Skeletal muscle cell (primary cell): Measurements from ENCODE around the gene CUEDC1.
"Not testable (repeated sequence)": the region's sequence is repeated elsewhere in the genome, so short reads cannot be mapped to it uniquely, and the experiment has no call there.

Source experiments
- DNase-seq: peaks from one replicate; pipeline ENCODE4 v3.0.0-alpha.2; 2010; ENCODE audit warnings: low read depth
- H3K4me3 ChIP-seq: 2 replicates; pipeline ENCODE4 v1.5.1; 2011; ENCODE audit warnings: low read depth, mild to moderate bottlenecking, control low read depth, low read length, moderate library complexity

The CUEDC1 gene

DNA sequence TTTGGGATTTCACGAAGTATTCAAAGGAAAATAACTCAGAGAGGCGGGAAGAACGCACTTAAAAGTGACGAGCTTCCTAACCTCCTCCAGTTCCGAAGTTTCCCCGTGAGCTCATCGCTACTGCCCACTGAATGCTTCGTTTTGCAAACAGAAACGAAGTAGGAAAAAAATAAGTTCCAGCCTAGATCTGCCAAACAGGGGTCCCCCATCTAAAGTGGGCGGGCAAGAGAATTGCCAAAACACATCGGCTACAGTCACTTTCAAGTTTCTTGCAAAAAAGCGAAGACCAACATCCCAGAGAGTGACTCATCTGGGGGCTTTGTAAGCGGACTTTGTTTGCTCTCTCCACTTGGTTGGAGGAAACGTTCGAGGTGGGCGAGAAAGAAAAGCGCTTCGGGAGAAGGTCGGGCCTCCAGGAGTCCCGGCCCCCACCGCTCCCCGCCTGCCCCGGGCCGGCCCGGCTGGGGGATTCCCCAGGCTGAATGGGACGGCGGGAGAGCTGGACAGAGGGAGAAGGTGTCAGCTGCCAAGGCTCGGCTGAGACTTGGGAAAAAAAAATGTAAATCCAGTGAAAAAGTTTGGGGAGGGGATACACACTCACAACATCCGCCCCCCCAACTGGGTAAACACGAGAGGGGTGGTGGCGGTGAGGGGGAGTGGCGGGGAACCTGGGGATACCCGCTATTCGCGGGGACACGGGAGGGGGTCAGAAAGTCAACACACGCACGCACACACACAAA, 31.8 kb upstream of the CUEDC1 start:
- DNase-seq, result no peak
- peak overlapping the region; percentile 77 for H3K4me3 ChIP-seq

DNA sequence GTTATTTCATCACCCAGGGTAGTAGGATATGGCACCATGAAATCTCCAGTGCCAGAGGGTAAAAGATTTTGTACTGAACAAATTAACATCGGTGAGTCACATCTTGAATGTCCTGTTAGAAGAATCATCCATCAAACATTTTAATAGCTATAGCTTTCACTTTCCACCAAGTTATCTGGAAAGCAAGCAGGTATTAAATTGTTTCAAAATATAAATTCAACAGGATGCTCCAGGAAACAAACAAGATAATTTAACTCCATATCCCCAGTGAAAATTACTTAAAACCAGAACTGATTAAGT, 30.4 kb upstream of the CUEDC1 start:
- no peak for DNase-seq
- H3K4me3 ChIP-seq, result peak overlapping the region; percentile 26

DNA sequence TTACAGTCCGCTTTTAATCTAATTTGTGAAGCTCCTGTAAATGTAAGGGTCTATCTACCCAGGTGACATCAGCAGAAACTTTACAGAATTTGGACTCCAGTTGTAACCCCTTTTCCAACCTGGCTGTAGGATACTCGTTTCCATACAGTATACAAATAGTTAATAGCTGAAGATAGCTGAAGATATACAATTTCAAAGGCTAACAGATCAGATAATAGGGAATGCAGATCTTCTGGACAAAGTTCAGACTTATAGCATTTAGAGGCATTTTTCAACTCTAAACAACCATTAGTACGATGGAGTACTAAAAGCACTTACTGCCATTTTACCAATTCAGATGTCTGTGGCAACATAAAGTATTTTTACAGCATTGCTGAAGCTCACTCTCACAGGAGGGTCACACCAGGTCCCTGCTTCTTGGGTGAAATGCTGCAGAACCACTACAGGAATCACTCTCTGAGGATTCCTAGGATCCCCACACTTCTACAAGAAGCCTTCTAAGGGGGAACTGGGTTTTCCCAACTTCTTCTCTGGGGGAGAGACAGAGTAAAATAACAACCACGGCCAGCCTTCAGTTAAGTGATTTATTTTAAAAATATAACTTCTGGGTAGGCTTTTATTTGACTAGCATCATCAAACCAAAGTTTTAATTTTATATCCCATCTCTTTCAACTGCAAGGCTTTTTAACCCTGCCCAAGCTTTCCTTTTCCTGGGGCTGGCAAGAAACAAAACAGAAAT, 29.9 kb upstream of the CUEDC1 start:
- peak overlapping the region; percentile 26 for H3K4me3 ChIP-seq
- DNase-seq, result no peak

DNA sequence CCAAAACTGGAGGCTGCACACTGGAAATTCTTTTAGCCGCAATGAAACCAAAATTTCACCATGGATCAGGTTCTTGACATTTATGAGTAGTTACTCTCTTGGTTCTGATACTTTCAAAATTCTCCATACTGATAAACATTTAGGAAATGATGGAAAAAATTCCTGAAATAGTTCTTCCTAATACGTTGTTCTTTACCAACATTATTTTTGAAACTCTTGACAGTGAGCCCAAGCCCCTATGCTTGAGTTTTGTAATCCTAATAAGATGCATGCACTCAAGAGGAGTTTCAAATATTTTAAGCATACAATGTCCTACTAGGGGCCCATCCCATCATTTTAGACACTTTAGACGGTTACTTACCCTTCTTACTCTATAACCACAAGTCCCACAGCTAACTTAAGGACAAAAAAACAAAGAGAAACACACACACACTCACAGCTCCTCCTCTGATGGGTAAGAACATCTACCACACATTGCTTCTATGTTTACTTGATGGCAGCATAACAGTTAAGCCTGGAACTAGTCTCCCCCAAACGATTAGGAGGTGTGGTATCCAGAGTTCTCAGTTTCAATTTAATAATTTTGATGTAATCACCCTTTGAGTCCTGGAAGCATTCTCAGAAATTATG, 29.2 kb upstream of the CUEDC1 start:
- DNase-seq, result no peak
- no peak overlapping the region for H3K4me3 ChIP-seq

DNA sequence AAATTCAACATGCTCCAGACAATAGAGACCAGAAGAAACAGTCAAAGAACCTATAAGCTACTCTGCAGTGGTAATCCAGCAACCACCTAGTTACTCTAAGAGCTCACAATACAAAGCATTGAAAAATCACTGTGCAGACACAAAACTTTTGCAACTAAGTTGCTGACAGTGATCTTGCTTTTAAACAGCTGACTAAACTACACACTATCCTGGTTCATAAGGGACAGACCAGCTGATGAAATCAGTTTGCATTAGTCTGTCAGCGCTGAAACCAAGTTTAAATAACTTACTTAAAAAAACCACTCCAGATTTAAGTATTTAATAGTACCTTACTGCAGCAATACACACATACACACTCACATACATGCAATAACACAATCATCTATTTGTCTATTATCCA, 28.2 kb upstream of the CUEDC1 start:
- no peak for DNase-seq
- no peak overlapping the region for H3K4me3 ChIP-seq

DNA sequence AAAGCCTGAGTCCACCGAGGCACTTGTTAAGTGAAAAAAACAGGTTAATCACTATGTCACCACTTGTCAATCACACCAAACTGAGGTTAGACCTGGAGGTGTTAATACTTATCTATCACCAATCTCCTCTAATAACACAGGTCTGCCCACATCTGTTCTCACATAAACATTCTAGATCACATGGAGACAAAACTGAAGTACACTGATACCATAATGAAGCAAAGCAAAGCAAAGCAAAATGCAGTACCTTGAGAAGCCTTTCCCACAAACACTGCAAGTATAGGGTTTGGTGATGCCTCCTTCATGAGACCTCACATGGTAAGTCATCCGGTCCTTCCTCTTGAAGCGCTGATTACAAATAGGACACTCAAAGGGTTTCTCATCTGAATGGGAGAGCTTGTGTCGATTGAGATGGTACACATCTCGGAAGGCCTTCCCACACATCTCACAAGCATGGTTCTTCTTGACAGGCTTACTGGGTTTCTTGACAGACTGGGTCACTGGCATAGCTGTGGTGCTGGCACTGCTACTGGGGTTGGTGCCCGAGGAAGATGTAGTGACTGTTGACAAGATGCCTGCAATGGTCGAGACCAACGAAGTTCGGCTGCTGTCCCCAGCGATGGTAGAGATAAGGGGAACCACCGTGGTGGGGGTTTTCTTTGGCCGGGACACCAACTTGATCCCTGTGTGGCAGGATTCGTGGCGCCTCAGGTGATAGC, 27.4 kb upstream of the CUEDC1 start:
- no peak overlapping the region for H3K4me3 ChIP-seq
- DNase-seq, result no peak

DNA sequence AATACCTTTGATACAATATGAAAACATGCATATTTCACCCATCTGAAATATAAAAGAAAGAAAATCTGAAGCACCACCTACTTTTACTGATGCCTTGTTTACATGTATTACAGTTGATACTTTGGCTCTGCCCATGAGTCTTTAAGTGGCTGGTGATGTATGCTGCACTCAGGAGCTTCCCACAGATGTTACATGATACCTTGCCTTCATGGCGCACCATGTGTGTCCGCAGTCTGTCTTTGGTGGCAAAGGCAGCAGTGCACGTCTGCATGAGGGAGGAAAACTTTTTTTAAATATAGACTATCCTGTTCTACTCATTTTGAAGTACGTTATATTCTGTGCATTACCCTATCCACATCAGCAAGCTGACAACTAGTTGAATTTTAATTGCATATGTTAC, 25.3 kb upstream of the CUEDC1 start:
- H3K4me3 ChIP-seq, result no peak overlapping the region
- DNase-seq, result no peak

DNA sequence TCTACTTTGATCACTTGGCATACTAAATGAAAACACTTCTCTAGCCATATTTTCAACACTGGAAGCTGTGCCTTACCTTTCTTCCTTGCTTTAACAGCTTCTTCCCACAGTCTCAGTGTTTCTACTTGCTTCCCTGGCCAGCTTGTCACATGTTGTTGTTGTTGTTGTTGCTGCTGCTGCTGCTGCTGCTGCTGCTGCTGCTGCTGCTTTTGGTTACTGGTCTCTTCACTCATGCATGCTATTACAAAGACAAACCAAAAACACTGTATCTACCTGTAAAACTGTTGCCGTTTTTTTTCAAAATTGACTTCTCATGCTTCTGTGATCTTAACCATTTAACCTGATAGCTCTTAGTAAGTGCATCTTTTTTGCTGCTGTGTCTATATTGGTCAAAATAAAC, 23.9 kb upstream of the CUEDC1 start:
- DNase-seq, result no peak
- H3K4me3 ChIP-seq, result no peak overlapping the region

DNA sequence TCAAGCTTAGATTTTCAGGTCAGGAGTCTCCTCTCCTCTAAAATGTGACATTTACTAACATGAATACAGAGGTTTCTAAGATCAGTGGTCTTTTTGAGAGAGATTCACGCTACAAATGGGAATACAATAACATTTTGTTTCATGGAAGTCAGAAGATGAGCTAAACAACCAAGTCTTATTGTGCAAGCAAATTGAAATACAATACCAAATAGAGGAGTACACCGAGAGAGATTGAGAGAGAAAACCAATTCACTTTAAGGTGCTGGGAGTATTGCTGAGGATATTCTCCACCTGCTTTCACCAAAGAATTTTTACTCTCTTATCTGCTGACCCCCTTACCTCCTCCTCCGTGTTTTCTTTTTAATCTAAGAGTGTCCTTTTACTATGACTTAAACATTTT, 21.4 kb upstream of the CUEDC1 start:
- H3K4me3 ChIP-seq, result no peak overlapping the region
- no peak for DNase-seq

DNA sequence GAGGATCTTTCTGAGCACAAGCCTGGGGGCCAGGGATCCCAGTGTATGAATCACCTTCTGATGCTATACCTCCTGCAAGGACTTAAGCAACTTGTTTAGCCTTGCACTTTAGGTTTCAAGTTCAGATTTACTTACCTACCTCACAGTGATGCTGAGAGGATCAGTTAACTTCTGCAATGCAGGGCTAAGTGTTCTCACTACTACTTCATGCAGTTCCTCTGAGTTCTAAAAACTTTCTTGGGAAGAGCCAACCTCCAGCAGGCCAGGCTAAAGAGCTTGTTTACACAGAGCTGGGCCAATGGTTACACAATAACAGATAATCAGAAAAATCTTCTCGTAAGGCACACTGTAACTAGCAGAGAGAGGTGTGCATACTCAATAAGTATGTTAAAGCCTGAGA, 19.8 kb upstream of the CUEDC1 start:
- no peak overlapping the region for H3K4me3 ChIP-seq
- peak; percentile 65 for DNase-seq

DNA sequence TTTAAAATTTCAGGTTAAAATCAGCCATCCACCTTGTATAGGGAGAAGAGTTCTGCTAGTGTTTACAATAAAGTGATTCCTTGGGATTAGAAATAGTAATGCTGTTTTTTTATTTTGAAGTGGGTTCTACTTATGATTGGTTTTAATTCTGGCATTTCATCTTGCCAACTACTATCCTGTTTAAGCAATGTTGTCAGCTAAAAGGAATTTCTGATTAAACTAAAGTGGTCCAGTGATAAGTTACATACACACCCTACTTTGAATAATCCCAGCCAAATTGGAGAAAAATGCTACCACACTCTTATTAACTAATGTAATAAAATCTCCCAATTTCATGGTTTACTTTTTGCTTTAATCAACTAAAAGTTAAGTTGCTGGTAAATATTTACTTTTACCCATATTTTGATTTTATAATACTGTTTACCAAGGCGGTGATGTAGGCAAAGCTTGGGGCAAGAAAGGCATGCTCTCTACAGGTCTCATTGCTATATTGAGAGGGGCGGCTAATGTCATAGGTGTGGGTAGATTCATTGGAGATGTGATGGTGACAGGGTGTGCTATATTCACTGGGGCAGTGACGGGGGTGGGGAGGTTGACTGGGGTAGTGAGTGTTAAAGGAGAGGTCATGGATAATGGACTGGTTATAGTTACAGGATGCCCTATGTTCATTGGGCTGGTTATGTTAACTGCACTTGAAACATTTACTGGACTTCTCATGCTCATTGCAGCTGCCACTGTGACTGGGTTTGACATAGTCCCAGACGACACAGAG, 19.0 kb upstream of the CUEDC1 start:
- not testable (repeated sequence) for DNase-seq, H3K4me3 ChIP-seq

DNA sequence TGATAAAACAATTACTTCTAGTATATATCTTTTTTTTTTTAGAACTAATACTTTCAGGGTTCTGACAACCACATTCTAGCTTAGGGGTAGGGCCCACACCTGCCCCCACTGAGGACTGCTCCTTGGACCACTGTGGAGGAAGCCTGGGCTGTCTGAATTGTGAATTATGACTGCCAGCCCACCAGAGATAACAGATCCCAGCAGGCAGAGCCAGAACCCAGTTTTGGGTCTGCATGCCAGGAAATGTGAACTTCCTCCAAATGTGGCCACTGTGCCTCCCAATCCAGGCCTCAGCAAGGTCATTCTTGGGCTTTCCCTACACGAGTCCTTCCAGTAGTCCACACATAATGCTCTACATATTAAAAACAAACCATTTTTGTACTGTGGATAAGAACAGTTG, 16.9 kb upstream of the CUEDC1 start:
- DNase-seq, result no peak
- no peak overlapping the region for H3K4me3 ChIP-seq

DNA sequence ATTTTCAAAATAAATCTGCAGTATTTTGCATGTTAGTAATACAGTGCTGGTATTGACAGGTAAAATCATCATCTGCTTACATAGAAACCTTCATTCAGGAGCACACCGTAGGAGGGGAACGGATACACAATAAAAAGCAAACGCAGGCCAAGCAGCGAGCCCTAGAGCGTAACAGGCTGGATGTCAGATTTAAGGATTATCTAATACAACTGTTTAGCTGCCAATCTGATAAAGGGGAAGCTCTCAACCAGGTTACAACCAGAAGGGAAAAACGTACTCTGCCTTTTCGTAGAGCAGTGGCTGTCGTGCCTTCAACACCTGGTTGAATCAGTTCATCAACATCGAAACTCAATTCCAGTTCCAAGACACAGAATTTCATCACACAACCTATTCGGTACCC, 16.4 kb upstream of the CUEDC1 start:
- DNase-seq, result no peak
- no peak overlapping the region for H3K4me3 ChIP-seq

DNA sequence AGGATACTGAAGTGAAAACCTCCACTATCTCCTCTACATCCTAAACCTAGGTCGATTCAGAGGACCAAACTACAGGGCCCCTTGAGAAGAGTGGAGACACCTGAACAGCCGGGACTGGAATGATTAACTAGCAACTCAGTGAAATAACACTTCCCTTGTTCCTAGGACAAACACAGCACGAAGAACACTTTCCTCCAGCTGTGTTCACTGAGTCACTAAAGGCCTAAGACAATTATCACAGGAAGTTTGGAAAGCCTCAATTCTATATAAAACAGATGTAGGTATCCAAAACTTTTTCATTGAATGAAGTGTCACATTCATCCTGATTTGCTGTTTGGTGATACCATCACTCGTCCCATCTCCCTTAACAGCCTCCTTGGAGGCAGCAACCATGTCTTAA, 15.5 kb upstream of the CUEDC1 start:
- DNase-seq, result no peak
- H3K4me3 ChIP-seq, result no peak overlapping the region

DNA sequence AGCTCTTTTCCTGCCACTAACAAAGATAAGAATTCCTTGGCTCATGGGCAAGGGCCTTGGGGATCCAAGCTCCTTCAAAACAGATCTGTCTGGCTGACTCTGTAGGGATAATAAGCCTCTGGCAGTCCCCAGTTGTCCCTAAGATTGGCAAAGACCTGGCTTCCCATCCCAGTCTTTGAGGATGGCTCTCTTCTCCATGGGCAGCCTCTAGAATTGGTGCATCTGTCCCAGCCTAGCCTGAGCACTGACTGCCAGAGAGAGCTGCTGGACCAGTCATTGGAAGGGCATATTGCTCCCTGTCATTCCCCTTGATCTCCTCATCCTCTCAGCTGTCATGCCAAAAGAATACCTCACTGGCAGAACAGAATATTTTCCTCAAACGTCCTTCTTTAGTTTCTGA, 13.2 kb upstream of the CUEDC1 start:
- no peak overlapping the region for H3K4me3 ChIP-seq

DNA sequence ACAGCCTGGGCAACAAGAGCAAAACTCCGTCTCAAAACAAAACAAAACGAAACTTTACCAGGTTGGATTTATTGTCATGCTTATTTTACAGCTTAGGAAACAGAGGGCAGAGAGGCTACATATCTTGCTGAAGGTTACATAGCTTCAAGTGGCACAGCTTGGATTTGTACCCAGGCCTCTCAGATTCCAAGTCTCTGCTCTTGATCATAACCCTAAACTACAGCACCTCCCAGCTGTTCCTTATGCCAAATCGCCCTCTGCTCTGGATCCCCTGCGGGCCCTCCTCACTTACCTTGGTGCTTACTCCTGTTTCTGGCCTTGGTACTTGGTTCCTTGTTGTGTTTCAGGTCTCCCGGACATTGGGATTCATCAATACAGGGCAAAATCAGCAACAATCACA, 11.7 kb upstream of the CUEDC1 start:
- no peak overlapping the region for H3K4me3 ChIP-seq
- DNase-seq, result no peak

More for the DNA sequence above, 13.2 kb upstream of the CUEDC1 start:
- DNase-seq, result no peak

DNA sequence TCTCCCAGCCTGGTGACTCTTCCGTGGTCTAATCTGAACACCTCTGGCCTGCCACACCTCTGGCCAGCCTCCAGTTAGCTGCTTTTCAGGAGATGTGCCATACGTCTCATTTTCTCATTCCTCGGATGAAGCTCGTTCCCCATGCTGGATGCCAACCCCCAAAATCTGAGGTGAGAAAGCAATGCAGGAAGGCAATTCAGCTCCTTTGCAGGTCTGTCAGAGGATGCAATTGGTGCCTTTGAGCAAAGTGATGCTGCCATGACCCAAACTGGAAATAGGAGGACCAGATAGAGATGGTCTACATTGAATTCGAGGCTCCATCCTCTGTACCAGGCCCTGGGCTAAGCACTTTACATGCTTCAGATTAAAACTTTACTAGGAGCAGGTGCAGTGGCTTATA, 11.0 kb upstream of the CUEDC1 start:
- H3K4me3 ChIP-seq, result no peak overlapping the region
- DNase-seq, result no peak

DNA sequence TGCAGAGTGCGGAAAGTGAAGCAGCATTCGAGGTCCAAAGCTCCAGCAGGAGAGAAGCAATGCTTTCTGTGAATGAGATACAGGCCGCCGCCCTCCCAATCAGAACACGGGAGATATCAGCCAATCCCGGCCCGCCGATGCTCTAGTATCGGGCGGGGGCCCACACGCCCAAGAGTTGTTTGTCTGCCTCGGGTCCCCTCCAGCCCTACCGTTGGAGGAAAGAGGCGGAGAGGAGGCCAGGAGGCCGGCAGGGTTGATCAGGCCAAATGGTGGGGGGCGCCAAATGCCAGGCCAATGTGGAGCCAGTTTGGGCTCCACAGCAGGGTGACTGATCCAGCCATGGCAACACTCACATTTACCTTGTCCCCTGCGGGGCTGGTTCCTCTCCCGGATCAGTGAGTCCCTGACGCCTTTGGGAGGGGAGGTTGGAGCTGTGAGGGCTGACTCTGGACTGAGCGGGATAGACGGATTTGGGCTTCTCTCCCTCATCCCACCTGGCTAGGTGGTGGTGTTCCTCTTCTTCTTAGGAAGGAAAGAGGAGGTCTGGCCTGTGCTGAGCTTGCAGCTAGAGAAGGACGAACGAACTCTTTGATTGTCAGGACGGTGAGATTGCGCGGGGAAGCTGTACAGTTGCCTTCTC, 10.4 kb upstream of the CUEDC1 start:
- no peak for DNase-seq
- H3K4me3 ChIP-seq, result no peak overlapping the region

DNA sequence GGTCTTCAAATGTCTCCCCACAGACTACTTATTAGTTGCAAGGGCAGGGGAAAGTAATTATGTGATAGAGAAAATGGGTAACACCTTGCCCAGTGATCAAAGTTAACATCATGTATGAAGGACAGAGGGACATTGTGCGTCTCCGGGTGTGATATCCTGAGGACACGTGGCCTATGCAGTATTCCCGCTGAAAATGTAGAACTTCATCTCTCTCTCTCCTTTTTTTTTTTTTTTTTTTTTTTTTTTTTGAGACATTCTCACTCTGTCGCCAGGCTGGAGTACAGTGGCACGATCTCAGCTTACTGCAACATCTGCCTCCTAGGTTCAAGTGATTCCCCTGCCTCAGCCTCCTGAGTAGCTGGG, 7.9 kb upstream of the CUEDC1 start:
- H3K4me3 ChIP-seq, result no peak overlapping the region

More for the DNA sequence above, 7.9 kb upstream of the CUEDC1 start:
- no peak for DNase-seq
